SK-N-SH treated with all-trans-retinoic acid at 6 μM for 48 hours (cell line): Measurements from ENCODE around the gene THRB.
A peak's percentile ranks its signal among the peaks of the same experiment; 100 is the strongest.

Experiments
- ATAC-seq: fragments of 200-7000 bp; cut with Tn5 transposase; 3 replicates; pipeline ENCODE4 v1.9.1; 2020; ENCODE audit warnings: mild to moderate bottlenecking, moderate library complexity
- ARNTL ChIP-seq: fragments of 450-650 bp; formaldehyde crosslinking; IDR thresholded peaks from 2 replicates; pipeline ENCODE4 v1.5.0; 2020; ENCODE audit warnings: low read depth, mild to moderate bottlenecking, moderate library complexity, borderline replicate concordance
- BACH2 ChIP-seq: fragments of 250-450 bp; sonication (Bioruptor Pico); IDR thresholded peaks from 2 replicates; pipeline ENCODE4 v1.9.0; 2021; ENCODE audit warnings: mild to moderate bottlenecking, borderline replicate concordance
- CSDC2 ChIP-seq: fragments of 250-450 bp; sonication (Bioruptor Pico); IDR thresholded peaks from 2 replicates; pipeline ENCODE4 v1.5.0; 2020; ENCODE audit warnings: mild to moderate bottlenecking, moderate library complexity
- ESRRG ChIP-seq: fragments of 250-450 bp; sonication (Bioruptor Pico); IDR thresholded peaks from 2 replicates; pipeline ENCODE4 v1.6.1; 2021; ENCODE audit warnings: mild to moderate bottlenecking
- GLIS3 ChIP-seq: fragments of 250-450 bp; sonication (Bioruptor Pico); IDR thresholded peaks from 2 replicates; pipeline ENCODE4 v1.5.0; 2020; ENCODE audit warnings: mild to moderate bottlenecking, moderate library complexity
- ISL1 ChIP-seq: fragments of 250-450 bp; sonication (Bioruptor Pico); IDR thresholded peaks from 2 replicates; pipeline ENCODE4 v2.1.2; 2022; ENCODE audit warnings: mild to moderate bottlenecking, moderate library complexity
- OSR1 ChIP-seq: fragments of 250-450 bp; sonication (Bioruptor Pico); IDR thresholded peaks from 2 replicates; pipeline ENCODE4 v1.8.0; 2022; ENCODE audit warnings: moderate library complexity, mild to moderate bottlenecking, inconsistent platforms
- PATZ1 ChIP-seq: fragments of 250-450 bp; sonication (Bioruptor Pico); IDR thresholded peaks from 2 replicates; pipeline ENCODE4 v1.8.0; 2020; ENCODE audit warnings: mild to moderate bottlenecking, moderate library complexity, borderline replicate concordance
- POU6F1 ChIP-seq: fragments of 250-450 bp; sonication (Bioruptor Pico); IDR thresholded peaks from 2 replicates; pipeline ENCODE4 v1.8.0; 2021; ENCODE audit warnings: low read depth, mild to moderate bottlenecking, moderate library complexity, borderline replicate concordance
- PPARA ChIP-seq: fragments of 250-450 bp; sonication (Bioruptor Pico); IDR thresholded peaks from 2 replicates; pipeline ENCODE4 v1.5.0; 2020; ENCODE audit warnings: mild to moderate bottlenecking, borderline replicate concordance
- RARB ChIP-seq: fragments of 250-450 bp; sonication (Bioruptor Pico); IDR thresholded peaks from 2 replicates; pipeline ENCODE4 v1.8.0; 2021; ENCODE audit warnings: mild to moderate bottlenecking, moderate library complexity
- SNAI2 ChIP-seq: fragments of 250-450 bp; sonication (Bioruptor Pico); IDR thresholded peaks from 2 replicates; pipeline ENCODE4 v1.5.0; 2020; ENCODE audit warnings: mild to moderate bottlenecking, moderate library complexity
- TCF4 ChIP-seq: fragments of 250-450 bp; sonication (Bioruptor Pico); IDR thresholded peaks from 2 replicates; pipeline ENCODE4 v1.8.0; 2021; ENCODE audit warnings: mild to moderate bottlenecking, moderate library complexity, borderline replicate concordance
- TOX ChIP-seq: fragments of 250-450 bp; sonication (Bioruptor Pico); IDR thresholded peaks from 2 replicates; pipeline ENCODE4 v1.8.0; 2021; ENCODE audit warnings: mild to moderate bottlenecking, moderate library complexity, borderline replicate concordance
- ZC3H10 ChIP-seq: fragments of 250-450 bp; sonication (Bioruptor Pico); IDR thresholded peaks from 2 replicates; pipeline ENCODE4 v1.5.1; 2021; ENCODE audit warnings: mild to moderate bottlenecking, moderate library complexity
- ZFP3 ChIP-seq: fragments of 250-450 bp; sonication (Bioruptor Pico); IDR thresholded peaks from 2 replicates; pipeline ENCODE4 v1.5.0; 2020; ENCODE audit warnings: mild to moderate bottlenecking, moderate library complexity
- ZFP30 ChIP-seq: fragments of 450-650 bp; formaldehyde crosslinking; IDR thresholded peaks from 2 replicates; pipeline ENCODE4 v1.5.0; 2022; ENCODE audit warnings: mild to moderate bottlenecking, moderate library complexity
- ZNF565 ChIP-seq: fragments of 450-650 bp; formaldehyde crosslinking; conservative IDR thresholded peaks from 2 replicates; pipeline ENCODE4 v1.5.0; 2020; ENCODE audit warnings: low read depth, mild to moderate bottlenecking, moderate library complexity
- ZNF70 ChIP-seq: fragments of 450-650 bp; formaldehyde crosslinking; IDR thresholded peaks from 2 replicates; pipeline ENCODE4 v1.5.0; 2020; ENCODE audit warnings: mild to moderate bottlenecking, moderate library complexity
- ZNF8 ChIP-seq: fragments of 450-650 bp; formaldehyde crosslinking; IDR thresholded peaks from 2 replicates; pipeline ENCODE4 v1.5.0; 2020; ENCODE audit warnings: mild to moderate bottlenecking, moderate library complexity
- TF ChIP-seq, protein P1 (sequence below): fragments of 250-450 bp; sonication (Bioruptor Pico); IDR thresholded peaks from 2 replicates; pipeline ENCODE4 v1.5.0; 2020; ENCODE audit warnings: mild to moderate bottlenecking, moderate library complexity
- TF ChIP-seq, protein P2 (sequence below): fragments of 250-450 bp; sonication (Bioruptor Pico); IDR thresholded peaks from 2 replicates; pipeline ENCODE4 v1.5.1; 2020; ENCODE audit warnings: low read depth, mild to moderate bottlenecking, moderate library complexity
- TF ChIP-seq, protein P3 (sequence below): fragments of 250-450 bp; sonication (Bioruptor Pico); IDR thresholded peaks from 2 replicates; pipeline ENCODE4 v1.5.1; 2021; ENCODE audit warnings: mild to moderate bottlenecking, moderate library complexity

The THRB gene

DNA sequence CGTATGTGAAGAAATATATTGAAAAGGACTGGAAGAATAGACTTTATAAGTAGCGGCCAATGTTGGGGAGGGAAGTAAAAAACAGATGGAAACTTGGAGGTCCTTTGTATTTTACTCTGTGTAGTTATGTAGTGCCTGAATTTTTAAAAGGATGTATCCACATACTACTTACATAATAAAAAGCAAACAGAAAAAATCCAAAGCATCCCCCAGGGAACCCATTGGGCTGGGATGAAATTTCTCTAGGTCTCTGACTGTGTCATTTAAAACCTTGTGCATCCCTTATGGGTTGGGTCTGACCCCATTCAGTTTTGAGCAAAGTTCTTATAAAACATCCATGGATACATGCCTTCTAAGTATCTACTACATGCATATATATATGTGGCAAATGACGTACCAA, 408.4 kb downstream of the THRB start (continued):
- TF ChIP-seq, protein P1, sequence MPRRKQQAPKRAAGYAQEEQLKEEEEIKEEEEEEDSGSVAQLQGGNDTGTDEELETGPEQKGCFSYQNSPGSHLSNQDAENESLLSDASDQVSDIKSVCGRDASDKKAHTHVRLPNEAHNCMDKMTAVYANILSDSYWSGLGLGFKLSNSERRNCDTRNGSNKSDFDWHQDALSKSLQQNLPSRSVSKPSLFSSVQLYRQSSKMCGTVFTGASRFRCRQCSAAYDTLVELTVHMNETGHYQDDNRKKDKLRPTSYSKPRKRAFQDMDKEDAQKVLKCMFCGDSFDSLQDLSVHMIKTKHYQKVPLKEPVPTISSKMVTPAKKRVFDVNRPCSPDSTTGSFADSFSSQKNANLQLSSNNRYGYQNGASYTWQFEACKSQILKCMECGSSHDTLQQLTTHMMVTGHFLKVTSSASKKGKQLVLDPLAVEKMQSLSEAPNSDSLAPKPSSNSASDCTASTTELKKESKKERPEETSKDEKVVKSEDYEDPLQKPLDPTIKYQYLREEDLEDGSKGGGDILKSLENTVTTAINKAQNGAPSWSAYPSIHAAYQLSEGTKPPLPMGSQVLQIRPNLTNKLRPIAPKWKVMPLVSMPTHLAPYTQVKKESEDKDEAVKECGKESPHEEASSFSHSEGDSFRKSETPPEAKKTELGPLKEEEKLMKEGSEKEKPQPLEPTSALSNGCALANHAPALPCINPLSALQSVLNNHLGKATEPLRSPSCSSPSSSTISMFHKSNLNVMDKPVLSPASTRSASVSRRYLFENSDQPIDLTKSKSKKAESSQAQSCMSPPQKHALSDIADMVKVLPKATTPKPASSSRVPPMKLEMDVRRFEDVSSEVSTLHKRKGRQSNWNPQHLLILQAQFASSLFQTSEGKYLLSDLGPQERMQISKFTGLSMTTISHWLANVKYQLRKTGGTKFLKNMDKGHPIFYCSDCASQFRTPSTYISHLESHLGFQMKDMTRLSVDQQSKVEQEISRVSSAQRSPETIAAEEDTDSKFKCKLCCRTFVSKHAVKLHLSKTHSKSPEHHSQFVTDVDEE: no peak
- TF ChIP-seq ISL1 (no peak), ESRRG (CRISPR knock-in tag) (no peak), OSR1 (CRISPR knock-in tag) (no peak), ZFP30 (CRISPR knock-in tag) (no peak), PPARA (no peak)

GRCh38 chr3:24072193-24072592, 422.5 kb downstream of the THRB start:
- no peak for ATAC-seq
- no peak for TF ChIP-seq PPARA
- TF ChIP-seq ZNF565 (CRISPR knock-in tag): no peak
- TF ChIP-seq PATZ1 (CRISPR knock-in tag): no peak
- TF ChIP-seq OSR1 (CRISPR knock-in tag): no peak
- no peak for TF ChIP-seq ESRRG (CRISPR knock-in tag)
- no peak for TF ChIP-seq BACH2 (CRISPR knock-in tag)
- no peak for TF ChIP-seq POU6F1 (CRISPR knock-in tag)
- TF ChIP-seq ZNF70 (CRISPR knock-in tag): no peak
- TF ChIP-seq ISL1: no peak
- no peak for TF ChIP-seq ZC3H10 (CRISPR knock-in tag)
- TF ChIP-seq, protein P1: no peak
- no peak for TF ChIP-seq ARNTL (CRISPR knock-in tag)
- no peak for TF ChIP-seq RARB (CRISPR knock-in tag)
- TF ChIP-seq, protein P2, sequence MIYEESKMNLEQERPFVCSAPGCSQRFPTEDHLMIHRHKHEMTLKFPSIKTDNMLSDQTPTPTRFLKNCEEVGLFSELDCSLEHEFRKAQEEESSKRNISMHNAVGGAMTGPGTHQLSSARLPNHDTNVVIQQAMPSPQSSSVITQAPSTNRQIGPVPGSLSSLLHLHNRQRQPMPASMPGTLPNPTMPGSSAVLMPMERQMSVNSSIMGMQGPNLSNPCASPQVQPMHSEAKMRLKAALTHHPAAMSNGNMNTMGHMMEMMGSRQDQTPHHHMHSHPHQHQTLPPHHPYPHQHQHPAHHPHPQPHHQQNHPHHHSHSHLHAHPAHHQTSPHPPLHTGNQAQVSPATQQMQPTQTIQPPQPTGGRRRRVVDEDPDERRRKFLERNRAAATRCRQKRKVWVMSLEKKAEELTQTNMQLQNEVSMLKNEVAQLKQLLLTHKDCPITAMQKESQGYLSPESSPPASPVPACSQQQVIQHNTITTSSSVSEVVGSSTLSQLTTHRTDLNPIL: no peak
- no peak for TF ChIP-seq TCF4
- no peak for TF ChIP-seq ZFP3 (CRISPR knock-in tag)
- no peak for TF ChIP-seq TOX (CRISPR knock-in tag)
- no peak for TF ChIP-seq CSDC2
- no peak for TF ChIP-seq ZNF8 (CRISPR knock-in tag)
- no peak for TF ChIP-seq SNAI2
- TF ChIP-seq, all 23 proteins: peak for 0

- peak; percentile 70; the same call in 2 of the 3 replicates for ATAC-seq
- TF ChIP-seq POU6F1 (CRISPR knock-in tag): no peak
- no peak for TF ChIP-seq PATZ1 (CRISPR knock-in tag)
- no peak for TF ChIP-seq ESRRG (CRISPR knock-in tag)
- TF ChIP-seq ZNF70 (CRISPR knock-in tag): no peak
- no peak for TF ChIP-seq GLIS3
- TF ChIP-seq RARB (CRISPR knock-in tag): no peak
- no peak for TF ChIP-seq ISL1
- no peak for TF ChIP-seq ZNF8 (CRISPR knock-in tag)
- no peak for TF ChIP-seq ZFP3 (CRISPR knock-in tag)
- TF ChIP-seq TCF4: no peak
- no peak for TF ChIP-seq SNAI2
- TF ChIP-seq, protein P3, sequence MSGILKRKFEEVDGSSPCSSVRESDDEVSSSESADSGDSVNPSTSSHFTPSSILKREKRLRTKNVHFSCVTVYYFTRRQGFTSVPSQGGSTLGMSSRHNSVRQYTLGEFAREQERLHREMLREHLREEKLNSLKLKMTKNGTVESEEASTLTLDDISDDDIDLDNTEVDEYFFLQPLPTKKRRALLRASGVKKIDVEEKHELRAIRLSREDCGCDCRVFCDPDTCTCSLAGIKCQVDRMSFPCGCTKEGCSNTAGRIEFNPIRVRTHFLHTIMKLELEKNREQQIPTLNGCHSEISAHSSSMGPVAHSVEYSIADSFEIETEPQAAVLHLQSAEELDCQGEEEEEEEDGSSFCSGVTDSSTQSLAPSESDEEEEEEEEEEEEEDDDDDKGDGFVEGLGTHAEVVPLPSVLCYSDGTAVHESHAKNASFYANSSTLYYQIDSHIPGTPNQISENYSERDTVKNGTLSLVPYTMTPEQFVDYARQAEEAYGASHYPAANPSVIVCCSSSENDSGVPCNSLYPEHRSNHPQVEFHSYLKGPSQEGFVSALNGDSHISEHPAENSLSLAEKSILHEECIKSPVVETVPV (CRISPR knock-in tag): no peak
These were observed 425.6 kb downstream of the THRB start for GRCh38 chr3:24069045-24069444.
